Tibial nerve (tissue), 4 donors: ENCODE measurements around the gene GRID1.

Experiments used
- CTCF ChIP-seq, 5 experiments: fragments of 200-600 bp in 3 of 5; fragments of 450-650 bp in 2 of 5; sonication (generic) in 3 of 5; IDR thresholded peaks; one replicate each; pipeline ENCODE4 v1.5.1; 2016 to 2019; ENCODE audit warnings: antibody characterized with exemption in 5 of 5, mild to moderate bottlenecking in 3 of 5, moderate library complexity in 2 of 5
- EP300 ChIP-seq, 2 donors: sonication (generic); formaldehyde crosslinking; IDR thresholded peaks; one replicate each; pipeline ENCODE4 v1.6.1; 2017; ENCODE audit warnings: antibody characterized with exemption in 2 of 2, mild to moderate bottlenecking in 1 of 2
- POLR2A ChIP-seq, 2 donors: fragments of 450-650 bp; IDR thresholded peaks; one replicate each; pipeline ENCODE4 v1.6.1; 2017; ENCODE audit warnings: antibody characterized with exemption in 2 of 2, mild to moderate bottlenecking in 2 of 2, moderate library complexity in 2 of 2

- TF ChIP-seq CTCF (IDR thresholded peaks at IDR 0.05) (no peak), POLR2A (IDR thresholded peaks at IDR 0.05) (no peak), EP300 (IDR thresholded peaks at IDR 0.05) (no peak)
These were observed 444.1 kb downstream of the GRID1 start for GRCh38 chr10:85922356-85923129.
